Osteoblast (primary cell): ENCODE measurements around the gene P2RX5. TPM values are rescaled to one million over a fixed set of nuclear protein-coding genes. Genes with fewer than 3 reads are reported as not detected.
"Not testable (repeated sequence)": the region's sequence is repeated elsewhere in the genome, so short reads cannot be mapped to it uniquely, and the experiment has no call there.

ENCODE experiments used
- DNase-seq: peaks from one replicate; pipeline ENCODE4 v3.0.0; 2011; ENCODE audit warnings: low spot score, mixed read lengths; ENCODE audit not compliant: insufficient read length; ENCODE audit errors: missing footprints
- H2AFZ ChIP-seq: 2 replicates; pipeline ENCODE4 v1.6.0; 2011; ENCODE audit warnings: mild to moderate bottlenecking, low read length
- H3K27ac ChIP-seq: 2 replicates; pipeline ENCODE4 v1.5.1; 2011; ENCODE audit warnings: mild to moderate bottlenecking, low read depth, low read length, moderate library complexity
- H3K27me3 ChIP-seq: 2 replicates; pipeline ENCODE4 v1.6.0; 2012; ENCODE audit warnings: mild to moderate bottlenecking, control low read depth, inconsistent platforms, low read length, moderate library complexity; ENCODE audit not compliant: insufficient read depth
- H3K36me3 ChIP-seq: 2 replicates; pipeline ENCODE4 v1.5.1; 2011; ENCODE audit warnings: mild to moderate bottlenecking, low read length, control low read depth, moderate library complexity; ENCODE audit not compliant: insufficient read depth
- H3K4me1 ChIP-seq: 2 replicates; pipeline ENCODE4 v1.5.1; 2011; ENCODE audit warnings: mild to moderate bottlenecking, low read length, control low read depth, moderate library complexity; ENCODE audit not compliant: insufficient read depth
- H3K4me2 ChIP-seq: 2 replicates; pipeline ENCODE4 v1.6.0; 2011; ENCODE audit warnings: mild to moderate bottlenecking, low read length; ENCODE audit not compliant: insufficient read depth
- H3K4me3 ChIP-seq: fragments of 200-600 bp; sonication (generic); 3 replicates; pipeline ENCODE4 v1.5.1; 2012; ENCODE audit warnings: mild to moderate bottlenecking, low read length, inconsistent platforms; ENCODE audit not compliant: insufficient read depth
- H3K79me2 ChIP-seq: 2 replicates; pipeline ENCODE4 v1.6.0; 2012; ENCODE audit warnings: mild to moderate bottlenecking, low read length, control low read depth, inconsistent platforms; ENCODE audit not compliant: insufficient read depth
- H3K9me3 ChIP-seq: 2 replicates; pipeline ENCODE4 v1.5.1; 2011; ENCODE audit warnings: low read depth, low read length, control low read depth
- H4K20me1 ChIP-seq: 2 replicates; pipeline ENCODE4 v1.6.0; 2012; ENCODE audit warnings: mild to moderate bottlenecking, low read length, control low read depth; ENCODE audit not compliant: insufficient read depth
- CTCF ChIP-seq: IDR thresholded peaks from 2 replicates; pipeline ENCODE4 v1.5.1; 2011; ENCODE audit warnings: mild to moderate bottlenecking, low read depth, low read length, moderate library complexity; ENCODE audit errors: extremely low read depth
- total RNA-seq: library from RNA; depleted of rRNA; stranded (reverse); fragments of >200 nt; gene quantifications from 2 replicates; pipeline ENCODE4 v1.2.3, GENCODE V29; 2012

The P2RX5 gene
- total RNA-seq, 1 donor = 0.36 TPM

- no peak overlapping the region for H3K27ac ChIP-seq
- H3K4me2 ChIP-seq = no peak overlapping the region
- H3K9me3 ChIP-seq = no peaks in the 10 kb centered on the region
- H2AFZ ChIP-seq = no peak overlapping the region
- peaks cover 1% of the 10 kb centered on the region for H3K79me2 ChIP-seq
- no peak overlapping the region for H3K4me3 ChIP-seq
- H3K36me3 ChIP-seq = peaks cover 30% of the 10 kb centered on the region
- H3K4me1 ChIP-seq = peaks cover 4% of the 10 kb centered on the region
- TF ChIP-seq CTCF = no peak
- no peaks in the 10 kb centered on the region for H4K20me1 ChIP-seq
- DNase-seq = no peak
- no peaks in the 10 kb centered on the region for H3K27me3 ChIP-seq
These were observed 17.0 kb upstream of the P2RX5 start for GRCh38 chr17:3712811-3713463.

- H3K27me3 ChIP-seq = no peaks in the 10 kb centered on the region
- peaks cover 4% of the 10 kb centered on the region for H3K4me1 ChIP-seq
- no peak overlapping the region for H3K27ac ChIP-seq
- DNase-seq = peak; percentile 69
- H3K79me2 ChIP-seq = no peaks in the 10 kb centered on the region
- no peaks in the 10 kb centered on the region for H3K9me3 ChIP-seq
- H3K4me2 ChIP-seq = no peak overlapping the region
- no peaks in the 10 kb centered on the region for H4K20me1 ChIP-seq
- H2AFZ ChIP-seq = no peak overlapping the region
- H3K36me3 ChIP-seq = peaks cover 14% of the 10 kb centered on the region
- no peak for TF ChIP-seq CTCF
- no peak overlapping the region for H3K4me3 ChIP-seq
These were observed 15.0 kb upstream of the P2RX5 start for GRCh38 chr17:3710951-3711383.

- Histone ChIP-seq H3K9me3 (no peaks in the 10 kb centered on the region), H3K4me3 (no peak overlapping the region), H4K20me1 (no peaks in the 10 kb centered on the region), H3K27me3 (no peaks in the 10 kb centered on the region), H3K27ac (no peak overlapping the region), H3K79me2 (no peaks in the 10 kb centered on the region), H3K36me3 (no peaks in the 10 kb centered on the region), H3K4me1 (peaks cover 4% of the 10 kb centered on the region), H3K4me2 (no peak overlapping the region), H2AFZ (no peak overlapping the region)
- peak; percentile 8 for DNase-seq
- TF ChIP-seq CTCF = no peak
These were observed 12.4 kb upstream of the P2RX5 start for GRCh38 chr17:3708366-3708765.

- not testable (repeated sequence) for H3K4me1 ChIP-seq, H2AFZ ChIP-seq, H3K27me3 ChIP-seq, H3K27ac ChIP-seq, H4K20me1 ChIP-seq, H3K9me3 ChIP-seq, DNase-seq, H3K36me3 ChIP-seq, H3K79me2 ChIP-seq, H3K4me3 ChIP-seq, H3K4me2 ChIP-seq
These were observed 9.7 kb upstream of the P2RX5 start for GRCh38 chr17:3705718-3705984.
